NOMO-1 treated with dmso at 0.1 percent for 144 hours (cell line): ENCODE measurements around the gene FGF12.

ENCODE experiments used
- DNase-seq: peaks from one replicate; lab custom pipeline; 2025; ENCODE audit not compliant: unreplicated experiment; lab: John Stamatoyannopoulos, UW

Gene FGF12

GRCh38 chr3:192277477-192277876 is 449.9 kb downstream of the FGF12 start:
- no peak for DNase-seq

DNA sequence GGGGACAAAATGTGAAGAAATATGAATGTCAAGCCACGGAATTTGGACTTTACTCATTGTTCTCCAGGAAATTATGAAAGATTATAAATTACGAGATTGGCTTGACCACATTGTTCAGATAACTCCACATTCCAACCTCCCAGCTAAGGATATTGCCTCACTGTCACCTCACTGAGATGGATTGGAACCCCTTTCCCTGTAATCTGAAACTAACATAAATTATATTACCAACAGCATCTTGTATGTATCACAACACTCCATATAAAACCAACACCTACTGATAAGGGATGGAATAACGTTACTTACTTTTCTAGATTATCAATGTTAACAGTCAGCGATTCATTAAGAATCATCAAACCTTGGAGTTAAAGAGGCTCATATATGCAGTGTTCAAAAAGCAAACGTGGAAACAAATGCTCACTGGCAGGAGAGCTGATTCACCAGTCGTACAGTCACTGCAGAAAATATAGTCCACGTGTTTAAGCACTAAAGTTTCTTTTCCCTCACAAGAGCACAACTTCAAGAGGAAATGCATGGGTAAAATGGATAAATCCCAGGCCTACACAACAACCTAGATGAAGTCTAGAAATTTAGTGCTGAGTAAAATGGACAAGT is 451.5 kb downstream of the FGF12 start:
- no peak for DNase-seq

DNA sequence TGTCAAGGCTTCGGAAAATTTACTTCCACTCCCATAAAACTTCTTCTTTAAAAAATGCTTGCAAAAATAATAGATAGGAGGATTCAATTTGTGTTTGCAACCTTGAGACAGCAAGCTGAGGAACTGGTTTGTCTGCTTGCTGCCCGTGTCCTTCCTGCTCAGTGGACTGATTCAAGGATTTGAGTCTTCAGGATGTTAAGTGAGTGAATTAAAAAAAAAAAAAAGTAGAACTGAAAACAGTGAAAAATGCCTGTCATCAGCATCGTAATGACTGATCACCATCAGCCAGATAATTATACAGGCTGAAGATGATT is 453.7 kb downstream of the FGF12 start:
- DNase-seq: no peak

GRCh38 chr3:192273001-192273696 is 454.2 kb downstream of the FGF12 start:
- DNase-seq: no peak

- no peak for DNase-seq
Observed at GRCh38 chr3:192262001-192262400, 465.3 kb downstream of the FGF12 start.

DNA sequence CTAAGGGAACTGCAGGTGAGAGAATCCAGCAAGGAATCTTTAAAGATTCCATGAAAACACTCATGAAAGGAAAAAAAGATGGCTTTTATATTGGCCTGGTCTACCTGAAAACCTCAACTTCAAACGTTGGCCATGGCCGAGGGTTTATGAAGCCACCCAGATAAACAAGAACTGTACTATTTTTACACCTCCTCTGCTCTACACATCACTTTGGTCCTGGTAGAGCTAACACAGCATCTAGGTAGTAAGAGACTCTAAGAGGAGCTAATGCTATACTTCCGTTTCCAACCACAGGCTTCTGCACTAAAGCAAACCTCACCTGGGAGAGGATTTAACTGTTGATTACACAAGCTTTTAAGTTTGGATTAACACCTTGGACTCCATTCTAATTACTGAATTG is 466.2 kb downstream of the FGF12 start:
- DNase-seq: no peak

GRCh38 chr3:192260116-192261010 is 467.0 kb downstream of the FGF12 start:
- DNase-seq: no peak

DNA sequence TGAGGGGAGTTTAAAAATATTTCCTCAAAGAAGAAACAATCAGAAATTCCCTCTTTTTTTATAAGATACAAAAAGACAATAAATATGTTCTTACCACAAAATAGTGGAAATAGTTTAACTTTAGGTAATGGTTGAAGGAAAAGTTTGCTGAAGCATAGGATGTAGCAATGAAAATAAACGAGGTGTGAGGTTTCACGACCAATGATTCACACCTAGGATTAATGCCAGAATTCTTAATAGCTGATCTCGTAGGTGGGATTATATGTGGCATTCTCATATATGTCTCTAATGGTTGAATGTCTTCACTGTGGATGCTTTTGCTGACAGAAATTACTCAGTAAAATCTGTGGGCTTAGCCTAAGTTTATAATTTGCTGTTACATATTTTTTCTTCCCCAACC is 467.7 kb downstream of the FGF12 start:
- DNase-seq: no peak

GRCh38 chr3:192258721-192259120 is 468.6 kb downstream of the FGF12 start:
- no peak for DNase-seq

- DNase-seq: no peak
Observed at GRCh38 chr3:192255839-192256238, 471.5 kb downstream of the FGF12 start.

DNA sequence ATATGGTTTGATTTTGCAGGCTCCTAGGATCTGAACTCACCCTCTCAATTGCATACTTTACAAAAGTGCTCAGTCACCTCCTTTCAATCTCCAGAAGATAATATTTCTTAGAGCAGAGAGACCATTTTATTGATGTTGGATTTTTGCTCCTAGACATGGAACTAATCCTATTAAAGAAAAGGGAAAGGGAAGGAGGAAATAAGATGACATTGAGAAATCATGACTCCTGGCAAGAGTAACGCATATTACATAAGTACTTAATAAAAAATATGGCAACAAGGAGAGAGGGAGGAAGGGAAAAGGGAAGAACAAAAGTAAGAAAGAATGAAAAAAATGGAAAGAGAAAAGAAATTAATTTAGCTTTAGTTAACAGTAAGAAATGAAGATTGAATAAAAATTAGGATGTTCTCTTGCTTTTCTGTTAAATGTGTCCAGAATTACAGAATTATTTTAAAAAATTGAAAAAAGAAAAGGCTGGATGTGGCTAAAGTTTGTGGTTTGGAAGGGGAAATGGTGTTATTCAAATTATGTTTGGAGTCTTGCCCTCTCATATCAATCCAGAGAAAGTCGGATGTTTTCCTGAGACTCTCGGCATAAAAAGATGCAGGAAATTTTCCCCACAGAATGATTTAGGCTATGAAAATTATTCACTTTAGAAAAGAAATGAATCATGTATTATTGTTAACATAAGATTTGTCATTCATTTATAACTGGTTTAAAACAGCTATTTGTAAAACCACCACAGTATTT is 474.0 kb downstream of the FGF12 start:
- DNase-seq: no peak

DNA sequence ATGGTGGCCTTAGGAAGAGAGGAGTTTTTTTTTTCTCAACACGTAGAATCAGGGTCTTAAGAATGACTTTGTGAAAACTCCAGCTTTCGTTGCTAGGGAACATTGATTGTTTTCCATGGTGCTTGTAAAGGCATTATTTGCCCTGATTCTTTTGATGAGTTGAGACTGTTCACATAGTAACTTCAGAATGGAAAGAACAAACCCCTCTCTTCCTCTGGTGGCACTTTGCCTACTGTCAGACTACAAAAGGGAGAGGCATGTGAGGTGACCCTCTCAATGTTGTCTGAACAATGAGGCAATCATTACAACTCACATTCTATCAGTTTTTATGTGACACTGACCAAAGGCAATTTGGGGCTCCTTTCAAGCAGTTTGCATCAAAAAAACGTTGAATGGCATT is 477.8 kb downstream of the FGF12 start:
- DNase-seq: no peak

DNA sequence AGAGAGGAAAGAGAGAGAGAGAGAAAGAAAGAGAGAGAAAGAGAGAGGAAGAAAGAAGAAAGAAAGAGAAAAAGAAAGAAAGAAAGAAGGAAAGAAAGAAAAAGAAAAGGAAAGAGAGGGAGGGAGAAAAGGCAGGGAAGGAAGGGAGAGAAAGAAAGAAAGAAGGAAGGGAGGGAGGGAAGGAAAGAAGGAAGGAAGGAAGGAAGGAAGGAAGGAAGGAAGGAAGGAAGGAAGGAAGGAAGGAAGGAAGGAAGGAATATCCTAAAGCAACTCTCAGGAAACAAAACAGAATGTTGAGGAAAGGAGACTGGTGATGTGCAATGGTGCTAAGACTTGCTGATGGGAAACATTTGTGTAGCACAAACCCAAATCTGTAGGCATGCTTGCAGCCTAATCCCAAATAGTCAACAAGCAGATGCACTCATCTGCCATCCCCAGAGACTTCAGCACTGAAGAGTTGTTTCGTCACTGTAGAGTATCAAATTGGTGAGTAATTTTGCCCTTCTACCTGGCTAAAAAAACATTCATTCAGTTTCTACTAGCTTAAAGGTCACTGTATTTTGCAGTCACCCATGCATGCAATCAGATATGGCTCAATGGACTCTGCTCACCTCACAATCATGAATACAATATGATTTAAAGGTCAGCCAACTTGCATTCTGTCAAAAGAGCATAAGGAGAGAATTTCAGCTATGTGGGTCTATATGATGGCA is 480.3 kb downstream of the FGF12 start:
- no peak for DNase-seq

DNA sequence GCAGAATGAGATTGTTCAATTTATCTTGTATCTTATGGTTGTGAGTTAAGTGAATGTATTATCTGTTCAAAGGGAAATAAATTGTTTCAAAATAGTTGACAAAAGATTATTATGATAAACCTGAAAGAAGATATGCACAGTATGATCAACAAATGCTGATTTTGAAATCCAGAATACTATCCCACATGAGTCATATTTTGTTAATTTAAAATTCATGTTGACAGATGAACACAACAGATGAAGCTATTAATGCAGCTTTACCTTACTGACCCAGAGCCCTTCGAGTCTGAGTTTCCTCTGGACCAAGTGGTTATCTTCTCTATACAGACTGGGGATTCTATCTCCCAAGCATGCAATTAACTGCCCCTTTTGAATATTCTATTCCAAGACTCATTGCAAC is 482.8 kb downstream of the FGF12 start:
- DNase-seq: no peak

DNA sequence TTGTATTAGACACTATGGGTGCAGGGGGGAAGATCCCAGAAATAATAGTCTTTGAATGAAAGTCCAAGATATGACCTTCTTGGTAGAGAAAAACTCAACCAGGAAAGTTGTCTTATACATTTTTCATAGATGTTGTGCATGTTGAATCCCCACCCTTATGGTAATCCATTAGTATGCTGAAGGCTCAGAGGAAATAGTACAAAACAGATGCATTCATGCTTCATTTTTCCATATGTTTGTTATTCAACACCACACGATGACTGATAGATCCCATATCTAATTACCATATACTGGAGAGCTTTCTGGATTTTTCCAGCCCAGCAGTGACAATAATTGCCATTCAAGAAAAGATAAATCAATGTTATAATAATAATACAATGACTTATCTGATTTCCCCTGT is 487.4 kb downstream of the FGF12 start:
- no peak for DNase-seq

- DNase-seq: no peak
Observed at GRCh38 chr3:192237992-192238608, 489.2 kb downstream of the FGF12 start.

- no peak for DNase-seq
Observed at GRCh38 chr3:192229866-192230265, 497.5 kb downstream of the FGF12 start.

DNA sequence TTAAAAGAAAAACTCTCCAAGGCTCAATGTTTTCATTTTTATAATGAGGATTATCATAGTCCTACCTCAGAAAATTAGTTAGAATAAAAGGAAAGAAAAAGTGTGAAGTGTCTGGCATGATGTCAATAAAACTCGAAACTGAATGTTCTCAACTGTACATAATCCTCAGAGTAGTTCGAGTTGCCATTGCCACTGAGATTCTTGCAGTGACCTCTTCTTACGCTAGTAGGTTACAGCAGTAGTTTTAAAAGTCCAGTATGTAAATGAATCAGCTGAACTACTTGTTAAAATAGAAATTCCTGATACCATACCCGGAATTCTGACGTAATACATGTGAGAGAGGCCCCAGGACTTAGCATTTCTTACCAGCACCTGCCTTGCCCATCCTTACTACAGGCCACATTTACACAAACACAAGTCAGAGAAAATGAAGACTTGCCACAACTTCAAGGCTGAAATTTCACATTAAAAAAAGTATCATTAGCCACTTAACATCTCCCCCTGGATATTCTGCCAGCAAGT is 502.6 kb downstream of the FGF12 start:
- no peak for DNase-seq

DNA sequence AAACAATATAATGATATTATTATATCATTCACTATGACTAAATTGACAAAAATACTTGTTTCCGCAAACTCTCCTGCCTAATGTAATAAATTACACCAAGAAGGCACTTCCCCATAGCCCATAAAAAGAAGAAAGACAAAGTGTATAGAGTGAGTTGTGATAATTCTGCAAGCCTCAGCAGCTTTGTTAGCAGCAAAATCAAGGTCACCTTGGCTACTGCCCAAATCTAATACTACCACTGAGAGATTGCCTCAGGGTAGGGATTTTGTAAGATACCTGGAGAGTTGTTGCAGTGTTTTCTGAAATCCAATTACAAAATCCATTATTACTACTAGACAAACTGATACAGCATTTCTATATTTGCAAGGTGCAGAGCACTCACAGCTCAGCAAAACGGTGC is 503.5 kb downstream of the FGF12 start:
- DNase-seq: no peak

- no peak for DNase-seq
Observed at GRCh38 chr3:192220915-192221314, 506.4 kb downstream of the FGF12 start.
